Lower leg skin (tissue), 4 donors: Measurements from ENCODE around the gene ABCG1. TPM values are rescaled to one million over a fixed set of nuclear protein-coding genes. Genes with fewer than 3 reads are reported as not detected.

Experiments used
- DNase-seq, 2 donors: peaks; one replicate each; pipeline ENCODE4 v3.0.0-alpha.2; 2019; ENCODE audit warnings: low spot score in 2 of 2
- H3K4me3 ChIP-seq: fragments of 200-600 bp; sonication (generic); 2 replicates; pipeline ENCODE4 v1.5.1; 2017; ENCODE audit warnings: mild to moderate bottlenecking, low read depth; ENCODE audit not compliant: poor library complexity, severe bottlenecking
- POLR2A ChIP-seq, 2 donors: fragments of 450-650 bp; IDR thresholded peaks; one replicate each; pipeline ENCODE4 v1.6.1; 2016 to 2017; ENCODE audit warnings: antibody characterized with exemption in 2 of 2, mild to moderate bottlenecking in 1 of 2, moderate library complexity in 1 of 2
- WGBS, 2 donors: methylation state at CpG; one replicate each; pipeline ENCODE4 v1.1.5; 2018; 5-methylcytosine and 5-hydroxymethylcytosine counted together
- intact Hi-C: fragments of 100-400 bp; cut with DNase I; formaldehyde crosslinking; loops from one replicate; pipeline ENCODE4 v1.15.0; 2023; ENCODE audit warnings: low total_unique reads
- total RNA-seq, 4 donors: library from RNA; depleted of rRNA; stranded (reverse); fragments of >200 nt; gene quantifications; one replicate each; pipeline ENCODE4 v1.1.0, GENCODE V29; 2016
- TF ChIP-seq, protein P1 (sequence below), 3 donors: fragments of 450-650 bp; IDR thresholded peaks; one replicate each; pipeline ENCODE4 v1.5.1; 2016; ENCODE audit warnings: antibody characterized with exemption in 3 of 3, mild to moderate bottlenecking in 3 of 3, moderate library complexity in 2 of 3

ABCG1 gene
- total RNA-seq, 4 donors from 2014 or later: 49.4 to 80.2 (median 52.7) TPM

DNA sequence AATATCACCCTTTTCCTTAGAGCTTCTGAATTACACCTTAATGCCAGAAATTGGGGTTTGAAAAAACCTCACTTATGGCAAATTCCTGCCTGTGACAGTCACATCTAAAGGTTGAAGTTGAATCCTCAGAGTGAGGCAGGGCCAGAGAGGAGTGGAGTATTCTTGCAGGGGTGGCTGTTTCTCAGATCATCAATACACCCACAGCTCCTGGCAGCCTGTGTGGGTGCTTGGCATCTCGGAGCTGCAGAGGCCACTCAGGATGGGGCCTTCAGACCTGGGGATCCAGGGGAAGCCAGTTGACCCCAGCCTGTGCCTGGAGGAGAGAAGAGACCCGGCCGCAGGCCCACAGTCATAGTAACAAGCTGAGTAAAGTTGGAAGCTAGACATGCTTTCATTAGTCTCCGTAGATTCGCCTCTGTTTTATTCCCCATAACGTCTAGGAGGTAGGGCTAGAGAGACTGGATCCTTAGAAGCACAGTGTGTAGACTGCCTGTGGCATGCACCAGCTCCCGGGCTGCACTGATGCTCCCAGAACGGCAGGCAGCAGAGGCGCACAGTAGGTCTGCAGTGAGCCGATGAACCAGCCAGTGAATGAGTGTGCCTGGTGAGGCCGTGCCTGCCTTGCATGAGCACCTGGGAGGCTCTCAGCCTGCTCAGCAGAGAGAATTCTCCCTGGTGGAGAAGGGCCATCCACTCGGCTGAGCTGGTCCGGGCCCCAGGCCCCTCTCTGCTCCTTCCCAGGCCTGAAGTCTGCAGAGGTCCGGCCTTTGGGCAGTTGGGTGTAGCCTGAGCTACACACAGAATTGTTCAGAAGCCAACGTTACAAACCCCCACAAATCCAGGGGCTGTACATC, 53.4 kb downstream of the ABCG1 start:
- intact Hi-C loops: no loop called here
- DNase-seq: no peak
- no peak for TF ChIP-seq POLR2A (IDR thresholded peaks at IDR 0.05)
- TF ChIP-seq, protein P1, sequence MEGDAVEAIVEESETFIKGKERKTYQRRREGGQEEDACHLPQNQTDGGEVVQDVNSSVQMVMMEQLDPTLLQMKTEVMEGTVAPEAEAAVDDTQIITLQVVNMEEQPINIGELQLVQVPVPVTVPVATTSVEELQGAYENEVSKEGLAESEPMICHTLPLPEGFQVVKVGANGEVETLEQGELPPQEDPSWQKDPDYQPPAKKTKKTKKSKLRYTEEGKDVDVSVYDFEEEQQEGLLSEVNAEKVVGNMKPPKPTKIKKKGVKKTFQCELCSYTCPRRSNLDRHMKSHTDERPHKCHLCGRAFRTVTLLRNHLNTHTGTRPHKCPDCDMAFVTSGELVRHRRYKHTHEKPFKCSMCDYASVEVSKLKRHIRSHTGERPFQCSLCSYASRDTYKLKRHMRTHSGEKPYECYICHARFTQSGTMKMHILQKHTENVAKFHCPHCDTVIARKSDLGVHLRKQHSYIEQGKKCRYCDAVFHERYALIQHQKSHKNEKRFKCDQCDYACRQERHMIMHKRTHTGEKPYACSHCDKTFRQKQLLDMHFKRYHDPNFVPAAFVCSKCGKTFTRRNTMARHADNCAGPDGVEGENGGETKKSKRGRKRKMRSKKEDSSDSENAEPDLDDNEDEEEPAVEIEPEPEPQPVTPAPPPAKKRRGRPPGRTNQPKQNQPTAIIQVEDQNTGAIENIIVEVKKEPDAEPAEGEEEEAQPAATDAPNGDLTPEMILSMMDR (IDR thresholded peaks at IDR 0.05): no peak
- WGBS, 2 donors: 92 to 96% methylated on average over 13 to 14 of the region's 15 CpGs
- H3K4me3 ChIP-seq: no peak overlapping the region

DNA sequence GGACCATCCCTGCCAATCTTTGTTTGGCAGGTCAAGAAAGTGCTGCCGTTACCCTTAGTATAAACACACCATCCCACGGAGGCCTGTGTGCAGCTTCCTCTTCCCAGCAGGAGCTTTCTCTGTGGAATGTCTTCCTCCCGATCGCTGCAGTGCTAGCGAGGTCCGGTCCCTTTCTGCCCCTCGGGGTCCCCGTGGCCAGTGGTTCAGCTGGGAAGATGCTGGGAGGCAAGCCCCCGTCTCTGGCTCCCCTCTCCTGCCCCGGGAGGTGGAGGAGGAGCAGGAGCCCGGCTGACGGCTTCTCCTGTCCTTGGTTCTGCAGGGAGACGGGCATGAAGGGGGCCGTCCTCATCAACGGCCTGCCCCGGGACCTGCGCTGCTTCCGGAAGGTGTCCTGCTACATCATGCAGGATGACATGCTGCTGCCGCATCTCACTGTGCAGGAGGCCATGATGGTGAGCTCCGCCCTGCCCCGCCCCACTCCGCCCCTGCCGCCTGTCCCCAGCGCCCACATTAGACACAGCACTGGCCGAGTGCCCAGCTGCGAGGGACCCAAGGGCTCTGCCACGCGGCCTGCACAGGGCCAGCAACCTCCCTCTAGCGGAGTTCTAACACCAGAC, 54.2 kb downstream of the ABCG1 start:
- 91 to 92% methylated on average over 27 to 29 of the region's 29 CpGs for WGBS, 2 donors
- no peak for DNase-seq
- intact Hi-C loops: no loop called here
- H3K4me3 ChIP-seq: no peak overlapping the region
- TF ChIP-seq, protein P1 (IDR thresholded peaks at IDR 0.05): no peak

DNA sequence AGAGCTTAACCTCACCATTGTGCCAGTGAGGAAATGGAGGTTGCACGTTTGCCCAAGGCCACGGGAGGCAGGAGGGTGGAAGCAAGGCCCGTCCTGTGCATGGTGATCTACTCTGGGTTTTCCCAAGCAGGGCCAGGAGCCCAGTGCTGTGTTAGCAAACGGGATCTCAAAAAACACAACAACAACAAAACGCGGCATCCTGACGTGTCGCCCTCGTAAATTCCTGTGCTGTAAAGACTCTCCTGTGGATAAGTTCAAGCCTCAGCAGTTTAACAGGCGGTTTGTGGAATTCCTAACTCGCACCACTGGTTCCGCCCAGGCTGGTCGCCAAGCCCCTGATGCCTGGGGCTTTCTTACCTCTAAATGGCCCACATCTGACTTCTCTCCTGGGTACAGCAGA, 57.1 kb downstream of the ABCG1 start:
- no peak for DNase-seq
- WGBS, 2 donors: 43 to 51% methylated on average over 13 of the region's 13 CpGs
- no peak overlapping the region for H3K4me3 ChIP-seq
- intact Hi-C loops: loop anchor here (1.0 kb wide), 1 partner anchor 147 kb away; no protein-coding TSS in a partner anchor
- TF ChIP-seq POLR2A (IDR thresholded peaks at IDR 0.05): no peak

DNA sequence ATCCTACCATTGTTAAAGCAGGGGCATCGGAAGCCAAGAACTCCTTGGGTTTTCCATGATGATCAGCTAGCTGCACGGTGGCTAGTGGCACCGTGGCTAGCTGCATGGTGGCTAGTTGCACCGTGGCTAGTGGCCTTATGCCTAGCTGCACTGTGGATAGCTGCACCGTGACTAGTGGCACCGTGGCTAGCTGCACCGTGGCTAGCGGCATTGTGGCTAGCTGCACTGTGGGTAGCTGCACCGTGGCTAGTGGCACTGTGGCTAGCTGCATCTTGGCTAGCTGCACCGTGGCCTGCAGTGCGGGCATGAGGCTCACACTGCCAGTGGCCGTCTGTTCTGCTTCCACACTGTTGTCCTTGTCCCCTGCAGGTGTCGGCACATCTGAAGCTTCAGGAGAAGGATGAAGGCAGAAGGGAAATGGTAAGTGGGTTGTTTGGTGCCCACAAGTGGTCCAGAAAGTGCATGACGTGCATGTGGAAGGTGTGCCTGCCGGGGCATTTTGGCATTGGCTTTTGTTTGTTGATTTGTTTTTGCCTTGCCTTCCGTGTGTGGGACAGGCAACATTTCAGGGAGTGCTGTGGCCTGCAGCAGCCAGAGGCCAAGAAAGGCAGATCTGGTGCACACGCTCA, 57.7 kb downstream of the ABCG1 start:
- H3K4me3 ChIP-seq: no peak overlapping the region
- no peak for TF ChIP-seq POLR2A (IDR thresholded peaks at IDR 0.05)
- TF ChIP-seq, protein P1 (IDR thresholded peaks at IDR 0.05): no peak
- 88 to 95% methylated on average over 16 to 17 of the region's 17 CpGs for WGBS, 2 donors
- no peak for DNase-seq
- intact Hi-C loops: loop anchor here (1.0 kb wide), 1 partner anchor 147 kb away; no protein-coding TSS in a partner anchor

DNA sequence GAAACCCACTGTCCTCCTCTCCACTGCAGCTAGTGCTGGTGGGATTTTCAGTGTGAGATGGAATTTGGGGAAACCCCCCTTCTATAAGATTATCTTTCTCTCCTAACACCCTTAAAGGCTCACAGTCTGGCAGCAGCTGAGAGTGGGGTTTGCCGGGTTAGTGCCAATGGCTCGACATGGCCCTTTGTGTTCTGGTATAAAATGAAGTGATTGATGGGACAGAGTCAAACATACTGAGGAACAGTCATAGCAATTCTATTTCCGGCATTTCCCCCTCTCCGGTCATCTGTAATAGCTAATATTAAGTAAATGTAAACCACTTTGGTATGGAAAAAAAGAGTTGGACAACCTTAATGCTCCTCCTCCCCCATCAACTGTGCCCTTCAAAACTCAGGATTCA, 58.7 kb downstream of the ABCG1 start:
- H3K4me3 ChIP-seq: no peak overlapping the region
- WGBS, 2 donors: 89 to 92% methylated on average over 4 of the region's 4 CpGs
- intact Hi-C loops: no loop called here
- no peak for DNase-seq
- TF ChIP-seq, protein P1 (IDR thresholded peaks at IDR 0.05): no peak
- TF ChIP-seq POLR2A (IDR thresholded peaks at IDR 0.05): no peak
